Activated naive CD4-positive, alpha-beta T cell treated with anti-CD3 and anti-CD28 coated beads for 36 hours (primary cell): Measurements from ENCODE around the gene DNM1. TPM values are rescaled to one million over a fixed set of nuclear protein-coding genes. Genes with fewer than 3 reads are reported as not detected.

Experiments
- CTCF ChIA-PET: fragments of 350-600 bp; sonication (Branson Sonifier 250); formaldehyde crosslinking; loops from one replicate; lab custom pipeline; 2021; ENCODE audit warnings: antibody characterized with exemption; lab: Charles Lee
- DNase-seq: peaks from one replicate; pipeline ENCODE4 v3.0.0-alpha.2; 2020
- H3K27ac Mint-ChIP-seq: one replicate; pipeline ENCODE4 v1.8.0; 2021; ENCODE audit warnings: mild to moderate bottlenecking, mixed read lengths
- H3K27me3 Mint-ChIP-seq: one replicate; pipeline ENCODE4 v1.8.0; 2021; ENCODE audit warnings: low read depth, mixed read lengths
- H3K36me3 Mint-ChIP-seq: one replicate; pipeline ENCODE4 v1.8.0; 2021; ENCODE audit warnings: low read depth, mixed read lengths
- H3K4me1 Mint-ChIP-seq: one replicate; pipeline ENCODE4 v1.8.0; 2021; ENCODE audit warnings: low read depth, mixed read lengths
- H3K4me3 Mint-ChIP-seq: one replicate; pipeline ENCODE4 v1.8.0; 2021; ENCODE audit warnings: mild to moderate bottlenecking, moderate library complexity, mixed read lengths
- H3K9me3 Mint-ChIP-seq: one replicate; pipeline ENCODE4 v1.8.0; 2021; ENCODE audit warnings: mixed read lengths
- intact Hi-C: fragments of 100-400 bp; cut with micrococcal nuclease; formaldehyde crosslinking; loops from one replicate; pipeline ENCODE4 v1.15.1; 2023
- total RNA-seq, 2 experiments: library from RNA; stranded (reverse); gene quantifications; one replicate each; pipeline ENCODE4 v1.2.3, GENCODE V29; 2021

Gene DNM1
- total RNA-seq, 2 experiments from 2014 or later, result 0.07 to 0.77 TPM

- H3K4me1 Mint-ChIP-seq, result peaks cover 6% of the 10 kb centered on the region
Observed at GRCh38 chr9:128244091-128244836, 41.1 kb downstream of the DNM1 start.

GRCh38 chr9:128244837-128245231 lies 41.7 kb downstream of the DNM1 start:
- Mint-ChIP-seq H3K27me3 (peaks cover 14% of the 10 kb centered on the region), H3K4me1 (peaks cover 10% of the 10 kb centered on the region), H3K9me3 (no peaks in the 10 kb centered on the region), H3K36me3 (no peaks in the 10 kb centered on the region), H3K27ac (no peak overlapping the region), H3K4me3 (no peak overlapping the region)
- no peak for DNase-seq
- intact Hi-C loops, result no loop called here
- CTCF ChIA-PET, result no interaction called here

More at GRCh38 chr9:128244091-128244836, 41.1 kb downstream of the DNM1 start:
- no peak overlapping the region for H3K27ac Mint-ChIP-seq
- no peaks in the 10 kb centered on the region for H3K9me3 Mint-ChIP-seq
- peaks cover 14% of the 10 kb centered on the region for H3K27me3 Mint-ChIP-seq
- intact Hi-C loops, result no loop called here
- DNase-seq, result no peak
- H3K36me3 Mint-ChIP-seq, result no peaks in the 10 kb centered on the region
- no peak overlapping the region for H3K4me3 Mint-ChIP-seq
- CTCF ChIA-PET, result no interaction called here

GRCh38 chr9:128245421-128246151 lies 42.4 kb downstream of the DNM1 start:
- Mint-ChIP-seq H3K4me3 (no peak overlapping the region), H3K27ac (no peak overlapping the region), H3K9me3 (no peaks in the 10 kb centered on the region), H3K4me1 (peaks cover 13% of the 10 kb centered on the region), H3K27me3 (peaks cover 16% of the 10 kb centered on the region), H3K36me3 (no peaks in the 10 kb centered on the region)
- intact Hi-C loops, result no loop called here
- DNase-seq, result no peak
- CTCF ChIA-PET, result no interaction called here

- Mint-ChIP-seq H3K36me3 (no peaks in the 10 kb centered on the region), H3K4me3 (no peak overlapping the region), H3K4me1 (peaks cover 16% of the 10 kb centered on the region), H3K9me3 (no peaks in the 10 kb centered on the region), H3K27ac (no peak overlapping the region), H3K27me3 (peaks cover 19% of the 10 kb centered on the region)
- no peak for DNase-seq
- intact Hi-C loops, result no loop called here
- CTCF ChIA-PET, result no interaction called here
Observed at GRCh38 chr9:128246471-128246870, 43.3 kb downstream of the DNM1 start.

GRCh38 chr9:128247226-128247803 lies 44.1 kb downstream of the DNM1 start:
- H3K27ac Mint-ChIP-seq, result no peak overlapping the region
- H3K27me3 Mint-ChIP-seq, result peaks cover 19% of the 10 kb centered on the region
- no peak for DNase-seq
- no peaks in the 10 kb centered on the region for H3K9me3 Mint-ChIP-seq
- peaks cover 16% of the 10 kb centered on the region for H3K4me1 Mint-ChIP-seq
- H3K36me3 Mint-ChIP-seq, result no peaks in the 10 kb centered on the region
- CTCF ChIA-PET, result no interaction called here
- intact Hi-C loops, result no loop called here
- H3K4me3 Mint-ChIP-seq, result no peak overlapping the region

GRCh38 chr9:128249558-128249907 lies 46.4 kb downstream of the DNM1 start:
- no peak for DNase-seq
- no peaks in the 10 kb centered on the region for H3K36me3 Mint-ChIP-seq
- H3K4me1 Mint-ChIP-seq, result peaks cover 14% of the 10 kb centered on the region
- H3K9me3 Mint-ChIP-seq, result no peaks in the 10 kb centered on the region
- CTCF ChIA-PET, result no interaction called here
- intact Hi-C loops, result no loop called here
- H3K4me3 Mint-ChIP-seq, result peak overlapping the region; percentile 77
- no peak overlapping the region for H3K27ac Mint-ChIP-seq
- peaks cover 10% of the 10 kb centered on the region for H3K27me3 Mint-ChIP-seq

GRCh38 chr9:128249908-128250838 lies 47.0 kb downstream of the DNM1 start:
- intact Hi-C loops, result loop anchor here (1.0 kb wide), 6 partner anchors 26 to 122 kb away; partner anchors contain the start of genes BBLN, COQ4, GOLGA2 and SWI5
- Mint-ChIP-seq H3K4me3 (peak overlapping the region; percentile 77), H3K36me3 (no peaks in the 10 kb centered on the region), H3K27me3 (peaks cover 10% of the 10 kb centered on the region), H3K9me3 (no peaks in the 10 kb centered on the region), H3K4me1 (peaks cover 14% of the 10 kb centered on the region), H3K27ac (no peak overlapping the region)
- CTCF ChIA-PET, result interaction anchor here (0.8 kb wide), 1 partner anchor 9 kb away, joined by 3 read pairs; no protein-coding TSS in a partner anchor
- peak; percentile 98 for DNase-seq

GRCh38 chr9:128250839-128251731 lies 47.9 kb downstream of the DNM1 start:
- CTCF ChIA-PET, result interaction anchor here (0.8 kb wide), 1 partner anchor 10 kb away, joined by 3 read pairs; no protein-coding TSS in a partner anchor
- intact Hi-C loops, result loop anchor here (1.0 kb wide), 6 partner anchors 25 to 123 kb away; partner anchors contain the start of genes BBLN, COQ4, GOLGA2 and SWI5
- H3K4me1 Mint-ChIP-seq, result peaks cover 10% of the 10 kb centered on the region
- peak overlapping the region; percentile 74 for H3K4me3 Mint-ChIP-seq
- H3K36me3 Mint-ChIP-seq, result no peaks in the 10 kb centered on the region
- no peak overlapping the region for H3K27ac Mint-ChIP-seq
- no peaks in the 10 kb centered on the region for H3K9me3 Mint-ChIP-seq
- no peak for DNase-seq
- H3K27me3 Mint-ChIP-seq, result peaks cover 5% of the 10 kb centered on the region

- H3K4me1 Mint-ChIP-seq, result peaks cover 10% of the 10 kb centered on the region
- H3K27me3 Mint-ChIP-seq, result peaks cover 5% of the 10 kb centered on the region
- no peaks in the 10 kb centered on the region for H3K36me3 Mint-ChIP-seq
- no peak overlapping the region for H3K27ac Mint-ChIP-seq
- DNase-seq, result no peak
- H3K9me3 Mint-ChIP-seq, result no peaks in the 10 kb centered on the region
- peak overlapping the region; percentile 5 for H3K4me3 Mint-ChIP-seq
- CTCF ChIA-PET, result no interaction called here
- intact Hi-C loops, result no loop called here
Observed at GRCh38 chr9:128251732-128252100, 48.5 kb downstream of the DNM1 start.

- intact Hi-C loops, result no loop called here
- no peak overlapping the region for H3K27ac Mint-ChIP-seq
- DNase-seq, result no peak
Observed at GRCh38 chr9:128252317-128253139, 49.3 kb downstream of the DNM1 start.

More at GRCh38 chr9:128252317-128253139, 49.3 kb downstream of the DNM1 start:
- Mint-ChIP-seq H3K4me3 (no peak overlapping the region), H3K4me1 (peaks cover 10% of the 10 kb centered on the region), H3K9me3 (no peaks in the 10 kb centered on the region), H3K27me3 (peaks cover 5% of the 10 kb centered on the region), H3K36me3 (peaks cover 1% of the 10 kb centered on the region)
- CTCF ChIA-PET, result interaction anchor here (3.1 kb wide), 1 partner anchor 110 kb away, joined by 9 read pairs; no protein-coding TSS in a partner anchor
